ENCODE results near the gene ANKRD10.

GRCh38 chr13:110922506-110922905 is 7.6 kb upstream of the ANKRD10 start:
- TF ChIP-seq GATA2 (IDR thresholded peaks at IDR 0.05; ENCODE audit: low read depth, low read length) (no peak), GATA3 (IDR thresholded peaks at IDR 0.05; ENCODE audit: low read depth, low read length) (no peak)

Data from SH-SY5Y (cell line).